Activated T-cell treated with anti-CD3 and anti-CD28 coated beads for 1 hour (primary cell): ENCODE measurements around the gene EFNA4.
"Not testable (repeated sequence)": the region's sequence is repeated elsewhere in the genome, so short reads cannot be mapped to it uniquely, and the experiment has no call there.

Experiments used
- DNase-seq: peaks from one replicate; pipeline ENCODE4 v3.0.0-alpha.2; 2020; ENCODE audit warnings: low read depth

Gene EFNA4

DNA sequence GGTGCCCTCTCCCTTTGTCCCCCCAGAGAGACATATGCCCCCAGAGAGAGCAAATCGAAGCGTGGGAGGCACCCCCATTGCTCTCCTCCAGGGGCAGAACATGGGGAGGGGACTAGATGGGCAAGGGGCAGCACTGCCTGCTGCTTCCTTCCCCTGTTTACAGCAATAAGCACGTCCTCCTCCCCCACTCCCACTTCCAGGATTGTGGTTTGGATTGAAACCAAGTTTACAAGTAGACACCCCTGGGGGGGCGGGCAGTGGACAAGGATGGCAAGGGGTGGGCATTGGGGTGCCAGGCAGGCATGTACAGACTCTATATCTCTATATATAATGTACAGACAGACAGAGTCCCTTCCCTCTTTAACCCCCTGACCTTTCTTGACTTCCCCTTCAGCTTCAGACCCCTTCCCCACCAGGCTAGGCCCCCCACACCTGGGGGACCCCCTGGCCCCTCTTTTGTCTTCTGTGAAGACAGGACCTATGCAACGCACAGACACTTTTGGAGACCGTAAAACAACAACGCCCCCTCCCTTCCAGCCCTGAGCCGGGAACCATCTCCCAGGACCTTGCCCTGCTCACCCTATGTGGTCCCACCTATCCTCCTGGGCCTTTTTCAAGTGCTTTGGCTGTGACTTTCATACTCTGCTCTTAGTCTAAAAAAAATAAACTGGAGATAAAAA lies 23.5 kb downstream of the EFNA4 start:
- DNase-seq, result no peak

DNA sequence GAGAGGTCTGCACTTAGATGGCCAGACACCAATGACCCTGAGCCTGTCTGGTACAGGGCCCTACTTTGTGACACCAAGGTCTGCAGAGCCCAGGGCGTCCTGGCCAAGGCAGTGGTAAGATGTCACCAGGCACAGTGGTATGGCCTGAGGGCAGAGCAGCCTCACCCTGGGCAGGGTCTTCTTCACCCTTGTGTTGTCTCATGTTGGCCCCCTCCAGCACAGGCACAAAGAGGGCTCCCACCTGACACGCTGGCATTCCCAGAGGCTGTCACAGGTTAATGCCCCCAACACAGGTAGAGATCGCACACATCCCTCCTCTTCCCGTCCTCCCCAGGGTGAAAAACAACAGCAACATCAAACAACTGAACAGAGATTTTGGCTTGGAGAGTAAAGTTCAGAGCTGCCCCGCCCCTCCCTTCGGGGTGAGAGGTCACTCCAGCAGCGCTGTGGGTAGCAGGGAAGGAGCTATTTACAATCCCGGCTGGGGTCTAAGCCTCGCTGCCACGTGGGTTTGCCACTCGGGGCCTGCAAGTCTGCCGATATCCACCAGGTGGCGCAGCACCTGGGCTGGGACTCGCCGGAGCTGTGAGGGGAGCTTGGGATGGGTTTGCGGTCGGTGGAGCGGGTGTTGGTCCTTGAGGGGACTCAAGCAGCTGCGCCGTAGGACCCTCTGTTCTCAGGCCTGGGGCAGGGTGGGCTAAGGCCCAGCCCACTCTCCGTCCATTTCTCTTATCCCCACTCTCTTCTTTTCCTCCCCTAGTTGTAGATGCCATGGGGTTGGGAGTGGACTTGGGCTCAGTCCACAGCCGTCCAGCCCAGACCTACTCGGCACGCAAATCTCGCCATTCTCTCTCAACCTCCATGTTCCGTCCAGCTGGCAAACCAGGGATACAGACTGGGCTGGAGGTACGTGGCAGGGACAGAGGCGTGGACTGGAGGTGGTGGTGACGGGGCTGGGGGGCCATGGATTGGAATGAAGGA lies 27.8 kb downstream of the EFNA4 start:
- DNase-seq, result peak; percentile 74

DNA sequence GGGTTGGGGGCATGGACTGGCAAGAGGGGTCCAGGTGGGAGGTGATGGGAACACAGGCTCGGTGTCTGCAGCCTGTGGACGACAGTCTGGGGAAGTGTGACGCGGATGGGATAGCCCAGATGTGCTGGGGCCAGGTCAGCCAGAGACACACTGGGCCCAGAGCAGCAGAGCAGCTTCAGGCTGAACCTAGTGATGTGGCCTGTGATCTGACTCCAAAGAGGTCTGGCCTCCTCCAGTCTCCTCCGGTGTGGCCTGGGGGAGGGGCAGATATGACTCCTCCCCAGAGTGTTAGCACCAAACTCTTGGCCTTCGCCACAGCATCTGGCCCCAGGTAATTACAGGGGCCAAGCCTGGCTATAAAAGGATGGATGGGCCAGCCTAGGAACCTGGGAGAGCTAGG lies 28.6 kb downstream of the EFNA4 start:
- DNase-seq, result no peak

DNA sequence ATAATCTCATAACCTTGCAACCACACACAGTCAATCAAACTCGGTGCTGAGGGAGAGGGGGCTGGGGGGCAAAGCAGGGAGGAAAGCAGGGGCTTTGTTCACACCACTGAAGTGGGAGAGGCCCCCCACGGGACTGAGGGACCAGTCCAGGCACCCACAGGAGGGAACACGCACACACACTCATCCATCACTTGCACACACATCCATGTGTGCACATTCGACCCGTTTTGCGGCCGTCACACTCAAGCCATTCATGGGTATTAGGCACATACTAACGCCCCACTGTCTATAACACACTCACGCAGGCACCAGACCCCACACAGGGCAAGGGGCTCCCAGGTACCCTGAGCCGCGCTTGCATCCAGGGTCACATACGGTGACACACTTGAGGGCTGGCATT lies 29.1 kb downstream of the EFNA4 start:
- no peak for DNase-seq

DNA sequence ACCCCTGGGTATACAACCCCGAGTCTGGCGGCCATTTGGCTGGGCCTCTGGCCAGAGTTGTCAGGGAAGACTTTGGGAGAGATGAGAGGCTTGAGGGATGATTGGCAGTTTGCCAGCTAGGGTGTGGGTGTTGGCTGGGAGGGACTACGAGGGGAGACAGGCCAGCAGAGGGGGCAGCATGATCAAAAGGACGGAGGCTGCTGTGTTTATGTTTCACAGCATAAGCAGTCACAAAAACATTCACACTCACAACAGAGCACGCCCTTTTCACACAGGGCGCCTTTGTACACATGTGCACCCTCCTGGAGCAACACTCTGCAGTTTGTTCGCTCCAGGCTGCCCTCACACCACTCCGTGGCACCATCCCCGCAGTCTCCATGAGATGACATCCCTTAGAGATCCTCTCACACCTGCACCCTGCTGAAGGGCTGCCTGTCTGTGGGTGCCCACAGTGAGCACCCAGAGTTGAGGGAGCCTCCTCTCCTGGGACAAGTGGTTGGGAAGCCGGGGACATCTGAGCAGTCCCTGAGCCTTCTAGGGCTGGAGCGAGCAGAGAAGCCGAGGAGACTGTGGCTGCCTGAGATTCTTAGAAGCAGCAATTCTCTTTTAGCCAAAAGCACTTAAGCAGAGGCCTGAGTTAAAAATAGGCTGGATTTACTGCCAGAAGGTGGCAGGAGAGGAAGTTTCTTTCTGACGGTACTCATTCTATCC lies 30.5 kb downstream of the EFNA4 start:
- no peak for DNase-seq

DNA sequence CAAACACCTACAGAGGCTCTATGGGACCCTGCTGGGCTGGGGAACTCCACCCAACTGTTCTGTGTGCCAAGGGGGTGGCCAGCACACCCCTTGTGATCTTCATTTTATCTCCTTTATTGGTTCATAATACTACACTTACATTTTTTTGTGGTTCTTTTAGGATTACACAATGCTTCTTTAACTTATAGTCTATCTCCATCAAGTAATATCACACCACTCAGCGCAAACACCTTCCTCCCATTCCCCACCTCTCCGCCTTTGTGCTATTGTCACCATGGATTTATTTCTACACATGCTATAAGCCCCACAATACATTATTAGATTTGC lies 31.0 kb downstream of the EFNA4 start:
- DNase-seq, result no peak

DNA sequence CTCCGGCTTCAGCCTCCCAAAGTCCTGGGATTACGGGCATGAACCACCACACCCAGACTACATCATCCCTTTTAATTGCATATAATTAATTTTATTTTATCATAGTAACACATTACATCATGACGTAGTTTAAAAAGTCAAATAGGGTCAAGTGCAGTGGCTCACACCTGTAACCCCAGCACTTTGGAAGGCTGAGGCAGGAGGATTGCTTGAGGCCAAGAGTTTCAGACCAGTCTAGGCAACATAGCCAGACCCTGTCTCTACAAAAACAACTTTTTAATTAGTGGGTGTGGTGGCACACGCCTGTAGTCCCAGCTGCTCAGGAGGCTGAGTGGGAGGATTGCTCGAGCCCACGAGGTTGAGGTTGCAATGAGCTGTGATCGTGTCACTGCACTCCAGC lies 35.8 kb downstream of the EFNA4 start:
- no peak for DNase-seq

DNA sequence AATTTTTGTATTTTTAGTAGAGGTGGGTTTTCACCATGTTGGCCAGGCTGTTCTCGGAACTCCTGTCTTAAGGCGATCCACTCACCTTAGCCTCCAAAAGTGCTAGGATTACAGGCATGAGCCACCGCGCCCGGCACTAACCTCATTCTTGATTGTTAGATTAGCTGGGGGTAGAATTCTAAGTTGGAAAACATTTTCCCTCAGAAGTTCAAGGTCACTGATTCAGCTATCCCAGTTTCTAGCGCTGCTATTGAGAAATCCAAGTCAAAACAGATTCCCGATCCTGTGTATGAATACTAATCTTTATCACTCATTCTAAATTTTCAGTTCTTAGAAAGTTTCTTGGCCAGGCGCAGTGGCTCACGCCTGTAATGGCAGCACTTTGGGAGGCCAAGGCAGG lies 39.8 kb downstream of the EFNA4 start:
- DNase-seq, result no peak

DNA sequence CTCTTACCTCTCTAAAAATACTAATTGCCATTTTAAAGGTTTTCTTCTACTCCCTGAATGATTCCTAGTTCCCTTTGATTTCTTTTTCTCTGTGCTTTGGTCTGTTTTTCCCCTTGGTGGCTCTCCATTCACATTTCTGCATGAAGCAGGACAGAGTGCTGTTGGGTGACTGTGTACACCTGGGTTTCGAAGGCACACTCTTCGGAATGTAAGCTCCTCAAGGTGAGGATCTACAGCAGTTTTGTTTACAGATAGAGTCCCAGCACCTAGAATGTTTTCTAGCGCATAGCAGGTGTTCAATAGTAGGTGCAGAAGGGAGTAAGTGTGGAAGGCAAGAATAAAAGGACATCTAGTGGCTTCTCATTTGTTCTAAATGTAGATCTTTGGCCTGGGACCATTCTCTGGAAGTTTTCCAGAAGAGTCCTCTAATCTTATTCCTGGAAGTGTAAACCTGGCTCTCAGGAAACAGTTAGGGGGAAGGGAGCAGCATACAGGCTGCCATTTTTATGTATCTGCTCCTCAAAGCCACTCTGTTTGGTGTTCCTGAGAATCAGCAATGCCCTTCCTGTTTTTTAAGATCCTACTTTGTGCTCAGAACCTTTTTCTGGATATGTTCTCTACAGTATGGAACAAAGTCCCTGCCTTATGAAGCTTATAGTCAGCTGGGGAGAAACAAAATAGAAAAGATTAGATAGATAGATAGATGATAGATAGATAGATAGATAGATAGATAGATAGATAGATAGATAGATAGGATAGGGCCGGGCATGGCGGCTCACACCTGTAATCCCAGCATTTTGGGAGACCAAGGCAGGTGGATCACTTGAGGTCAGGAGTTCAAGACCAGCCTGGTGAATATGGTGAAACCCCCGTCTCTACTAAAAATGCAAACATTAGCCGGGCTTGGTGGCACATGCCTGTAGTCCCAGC lies 41.3 kb downstream of the EFNA4 start:
- DNase-seq, result no peak

DNA sequence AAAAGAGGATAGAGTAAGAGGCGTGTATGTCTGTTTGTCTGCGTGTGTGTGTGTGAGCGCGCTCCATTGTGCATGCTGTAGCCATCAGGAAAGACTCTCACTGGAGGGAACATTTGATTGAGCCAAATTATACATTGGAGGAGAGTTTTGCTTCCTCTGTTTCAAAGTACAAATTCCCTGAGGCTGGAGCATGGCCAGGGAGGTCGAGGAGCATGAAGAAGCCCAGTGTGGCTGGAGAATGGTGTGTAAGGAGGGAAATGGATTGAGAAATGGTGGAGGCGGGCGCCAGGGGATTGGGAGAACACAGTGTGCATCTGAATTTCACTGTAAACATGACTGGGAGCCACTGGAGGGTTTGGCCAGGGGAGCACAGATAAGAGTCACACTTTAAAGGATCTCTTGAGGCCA lies 42.1 kb downstream of the EFNA4 start:
- no peak for DNase-seq

DNA sequence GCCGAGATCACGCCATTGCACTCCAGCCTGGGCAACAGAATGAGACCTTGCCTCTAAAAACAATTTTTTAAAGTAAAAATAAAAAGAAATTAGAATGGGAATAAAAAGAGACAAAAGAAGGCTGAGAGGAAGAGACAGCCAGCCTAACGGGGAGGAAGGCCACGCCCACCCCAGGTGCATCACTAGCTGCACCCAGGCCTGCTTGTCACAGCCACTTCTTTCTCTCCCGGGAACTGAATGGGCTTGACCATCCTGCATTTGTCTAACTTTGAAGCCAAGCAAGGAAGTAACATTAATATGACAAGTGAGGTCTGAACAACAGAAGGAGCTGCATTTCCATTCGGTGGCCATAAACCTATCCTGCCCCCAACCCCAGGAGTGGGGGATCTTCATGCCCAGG lies 43.3 kb downstream of the EFNA4 start:
- no peak for DNase-seq

DNA sequence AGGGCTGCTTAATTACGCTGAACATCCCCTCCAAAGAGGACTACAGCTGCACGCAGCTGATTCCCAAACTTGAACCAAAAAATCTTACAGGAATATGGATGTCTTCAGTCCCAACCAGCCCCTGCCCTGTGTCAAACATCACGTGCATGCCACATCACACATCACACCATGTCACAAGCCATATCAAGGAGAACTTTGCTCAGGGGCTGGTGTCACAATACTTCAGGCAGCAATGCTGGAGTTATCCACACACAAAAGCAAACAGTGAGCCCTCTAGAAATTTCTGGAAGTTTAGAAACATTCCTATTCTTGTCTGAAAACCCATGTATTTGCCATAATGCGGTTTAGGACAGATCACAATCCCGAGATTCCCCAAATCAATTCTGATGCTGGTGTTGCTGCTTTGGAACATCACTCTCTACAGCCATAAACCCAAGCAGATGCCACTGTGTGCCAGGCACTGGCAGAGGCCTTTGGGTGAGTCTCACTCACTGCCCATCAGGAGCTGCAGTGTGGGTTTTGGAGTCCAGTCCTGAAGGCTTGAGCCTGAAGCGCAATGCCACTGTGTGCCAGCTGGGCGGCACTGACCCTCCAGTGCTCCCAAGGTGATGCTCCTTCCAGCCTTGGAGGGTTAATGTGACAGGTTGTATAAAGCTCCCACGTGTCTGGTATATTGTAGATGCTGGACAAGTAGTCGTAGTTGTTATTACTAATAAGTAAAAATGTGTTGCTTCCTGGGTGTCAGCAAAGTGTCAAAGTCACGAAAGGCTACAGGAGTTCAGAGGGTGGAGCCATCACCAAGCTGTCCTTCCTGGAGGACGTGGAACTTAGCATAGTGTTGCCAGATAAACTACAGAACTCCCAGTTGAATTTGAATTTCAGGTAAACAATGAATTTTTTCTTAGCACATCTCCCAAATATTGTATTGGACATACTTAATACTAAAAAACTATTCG lies 44.0 kb downstream of the EFNA4 start:
- no peak for DNase-seq

DNA sequence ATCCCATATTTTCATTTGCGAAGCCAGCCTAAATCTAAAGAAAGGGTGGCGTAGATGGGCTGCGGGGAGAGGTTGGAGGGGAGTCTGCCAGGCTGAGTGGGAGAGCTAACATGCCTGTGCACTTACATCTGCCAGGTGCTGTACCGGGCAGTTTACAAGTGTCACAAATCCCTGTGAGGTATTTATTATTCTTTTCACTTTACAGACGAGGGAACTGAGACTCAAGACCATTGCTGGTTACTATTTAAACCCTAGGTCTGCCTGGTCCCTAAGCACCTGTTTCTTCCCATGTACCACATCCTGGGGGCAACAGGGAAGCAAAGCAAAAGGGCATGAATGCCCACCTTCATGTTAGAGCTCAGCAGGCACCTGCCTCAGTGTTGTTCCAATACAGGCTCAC lies 44.8 kb downstream of the EFNA4 start:
- no peak for DNase-seq

DNA sequence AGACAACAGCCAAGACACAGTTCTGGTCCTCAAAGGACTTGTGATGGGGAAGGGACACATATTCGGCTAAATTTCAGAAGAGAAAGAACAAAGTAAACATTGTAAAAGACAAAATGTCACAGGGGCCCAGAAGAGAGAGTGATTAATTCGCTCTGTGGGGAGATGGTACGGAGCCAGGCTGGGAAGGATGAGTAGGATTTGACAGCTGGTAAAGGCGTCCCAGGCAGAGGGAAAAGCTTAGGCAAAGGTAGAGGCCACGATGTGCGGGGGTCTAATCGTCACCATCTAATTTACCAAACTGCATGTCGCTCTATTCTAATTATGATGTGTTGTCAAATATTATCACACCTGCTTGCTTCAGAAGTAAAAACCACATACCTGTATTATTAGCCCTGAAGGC lies 46.8 kb downstream of the EFNA4 start:
- no peak for DNase-seq

DNA sequence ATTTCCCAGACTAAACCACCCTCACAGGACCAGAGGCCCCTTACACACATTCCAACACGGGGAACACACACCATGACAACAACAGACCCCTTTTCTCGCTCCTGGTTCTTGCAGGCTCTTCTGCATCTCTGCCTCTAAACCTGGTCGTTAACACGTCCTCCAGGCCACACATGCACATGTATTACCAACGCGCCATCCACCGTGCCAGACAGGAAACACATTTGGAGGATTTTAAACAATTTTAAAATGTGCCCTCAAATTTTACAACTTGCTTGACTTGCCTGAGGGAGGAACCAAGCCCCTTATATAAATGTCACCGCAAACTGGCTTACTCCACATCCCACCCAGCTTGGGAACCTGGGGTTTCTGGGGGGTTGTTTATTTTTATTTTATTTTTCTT lies 47.3 kb downstream of the EFNA4 start:
- DNase-seq, result no peak

DNA sequence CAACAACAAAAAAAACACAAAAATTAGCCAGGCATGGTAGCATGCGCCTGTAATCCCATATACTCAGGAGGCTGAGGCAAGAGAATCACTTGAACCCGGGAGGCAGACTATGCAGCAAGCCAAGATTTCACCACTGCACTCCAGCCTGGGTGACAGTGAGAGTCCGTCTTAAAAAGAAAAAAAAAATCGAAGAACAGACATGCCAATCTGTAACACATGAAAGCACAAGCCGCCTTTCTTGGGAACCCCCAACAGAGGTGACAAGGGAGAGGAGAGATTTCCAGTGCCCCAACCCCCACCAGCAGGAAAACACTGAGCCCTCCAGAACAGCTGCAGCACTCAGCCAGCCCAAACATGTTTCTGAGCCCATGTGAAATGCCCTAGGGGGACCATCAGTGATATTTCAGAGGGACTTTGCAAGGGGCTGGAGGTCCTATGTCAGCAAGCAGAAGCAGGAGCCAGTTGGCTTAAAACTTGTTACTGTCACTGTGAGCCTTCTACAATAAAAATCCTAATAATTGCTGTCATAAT lies 50.0 kb downstream of the EFNA4 start:
- no peak for DNase-seq

DNA sequence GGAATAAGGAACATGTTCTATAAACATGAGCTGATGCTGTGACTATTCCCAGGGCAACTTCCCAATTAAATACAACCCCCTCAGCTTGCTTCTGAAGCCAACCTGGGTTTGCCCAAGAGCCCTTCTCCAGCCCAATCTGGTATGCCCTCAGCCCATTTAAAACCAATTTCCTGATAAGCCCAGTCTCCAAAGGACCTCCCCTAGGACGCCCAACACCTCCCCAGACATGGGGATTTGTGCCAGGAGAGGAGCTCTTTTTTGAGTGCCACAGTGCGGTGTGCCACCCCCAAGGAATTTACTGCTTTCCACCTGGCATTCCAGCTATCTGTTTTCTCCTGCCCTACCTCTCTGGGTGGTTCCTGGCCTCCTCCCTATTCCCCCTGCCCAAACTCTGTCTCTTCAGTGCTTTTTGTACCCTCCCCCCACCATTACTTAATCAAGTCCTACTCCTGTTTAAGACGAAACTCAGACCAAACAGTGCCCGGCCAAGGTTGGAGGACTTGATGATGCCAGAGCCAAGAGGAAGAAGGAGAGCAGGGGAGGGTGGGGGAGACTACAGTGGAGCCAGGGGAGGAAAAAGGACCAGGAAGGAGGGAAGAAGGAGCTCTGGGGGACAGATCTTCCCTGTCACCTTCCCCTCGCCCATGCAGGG lies 52.7 kb downstream of the EFNA4 start:
- no peak for DNase-seq

DNA sequence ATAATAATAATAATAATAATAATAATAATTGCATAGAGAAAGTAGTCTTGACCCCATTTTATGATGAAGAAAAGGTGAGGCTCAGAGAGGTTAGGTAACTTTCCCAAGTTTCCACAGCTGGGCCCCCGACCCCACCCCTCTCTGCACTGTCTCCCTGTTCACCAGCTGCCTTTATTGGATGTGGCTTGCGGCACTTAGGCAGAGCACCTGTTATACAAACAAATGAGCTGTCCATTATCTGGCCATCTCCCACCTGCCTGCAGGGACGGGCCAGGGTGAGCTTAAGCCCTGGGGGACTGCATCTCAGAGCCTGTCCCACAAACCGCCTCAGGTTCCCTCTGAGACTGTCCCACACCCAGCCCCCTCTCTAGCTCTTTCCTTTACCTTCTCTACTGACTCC lies 54.1 kb downstream of the EFNA4 start:
- DNase-seq, result no peak

DNA sequence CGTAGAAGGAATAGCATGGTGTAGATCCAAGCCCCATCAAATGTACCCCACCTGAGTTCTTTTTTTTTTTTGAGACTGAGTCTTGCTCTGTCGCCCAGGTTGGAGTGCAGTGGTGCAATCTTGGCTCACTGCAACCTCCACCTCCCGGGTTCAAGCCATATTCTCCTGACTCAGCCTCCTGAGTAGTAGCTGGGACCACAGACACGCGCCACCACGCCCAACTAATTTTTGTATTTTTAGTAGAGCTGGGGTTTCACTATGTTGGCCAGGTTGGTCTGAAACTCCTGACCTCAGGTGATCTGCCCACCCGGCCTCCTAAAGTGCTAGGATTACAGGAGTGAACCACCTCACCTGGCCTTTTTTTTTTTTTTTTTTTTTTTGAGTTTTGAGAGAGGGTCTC lies 54.5 kb downstream of the EFNA4 start:
- DNase-seq, result not testable (repeated sequence)
